ENCODE data around the gene RSRC1.

GRCh38 chr3:158102242-158103080, 7.4 kb upstream of the RSRC1 start:
- TF ChIP-seq EP300 (IDR thresholded peaks at IDR 0.05; ENCODE audit: borderline replicate concordance) (no peak), TEAD4 (IDR thresholded peaks at IDR 0.05) (no peak)

All from Ishikawa (cell line).